SK-N-SH (cell line): ENCODE data around the gene RUFY4. TPM values are rescaled to one million over a fixed set of nuclear protein-coding genes. Genes with fewer than 3 reads are reported as not detected.

Experiments used
- CTCF ChIA-PET: fragments of 300-600, 350-600 bp; formaldehyde crosslinking; extraction: SDS; loops from one replicate; lab custom pipeline; 2021; lab: Yijun Ruan, JAX
- POLR2A ChIA-PET: fragments of 350-600 bp; sonication (Branson Sonifier 250); formaldehyde crosslinking; extraction: SDS; loops from one replicate; lab custom pipeline; 2020; ENCODE audit warnings: antibody characterized with exemption, inconsistent platforms; lab: Yijun Ruan, JAX
- DNase-seq: peaks from one replicate; pipeline ENCODE4 v3.0.0; 2012
- H2AFZ ChIP-seq: fragments of 200-600 bp; sonication (generic); 2 replicates; pipeline ENCODE4 v1.8.1; 2016; ENCODE audit warnings: antibody characterized with exemption, mild to moderate bottlenecking, low read depth
- H3F3A ChIP-seq: fragments of 200-600 bp; sonication (generic); replicated peaks from 2 replicates; pipeline ENCODE3; 2016; ENCODE audit warnings: antibody characterized with exemption, mild to moderate bottlenecking; ENCODE audit not compliant: insufficient read depth
- H3K27ac ChIP-seq, 2 experiments: fragments of 200-500 bp in 1 of 2; fragments of 200-600 bp in 1 of 2; sonication (Bioruptor generic) in 1 of 2; sonication (generic), shearing (Covaris generic) in 1 of 2; 2 replicates each; pipeline versions ENCODE4 v1.5.1 to v1.6.1; 2014 to 2016; ENCODE audit warnings: low read depth in 2 of 2, inconsistent platforms in 1 of 2, low read length in 1 of 2, mild to moderate bottlenecking in 1 of 2, mixed read lengths in 1 of 2
- H3K27me3 ChIP-seq: fragments of 200-600 bp; sonication (generic), shearing (Covaris generic); 2 replicates; pipeline ENCODE4 v1.6.1; 2016; ENCODE audit warnings: mixed run types; ENCODE audit not compliant: insufficient read depth
- H3K36me3 ChIP-seq, 2 experiments: fragments of 200-500 bp in 1 of 2; fragments of 200-600 bp in 1 of 2; sonication (Bioruptor generic) in 1 of 2; sonication (generic) in 1 of 2; replicated peaks in 1 of 2; 2 replicates each; pipeline versions ENCODE3 to v1.5.1; 2014 to 2016; ENCODE audit warnings: low read length in 1 of 2, mild to moderate bottlenecking in 1 of 2; ENCODE audit not compliant: insufficient read depth in 2 of 2, control insufficient read depth in 1 of 2
- H3K4me1 ChIP-seq, 2 experiments: fragments of 200-500 bp in 1 of 2; fragments of 200-600 bp in 1 of 2; sonication (Bioruptor generic) in 1 of 2; sonication (generic), shearing (Covaris generic) in 1 of 2; 2 replicates each; pipeline versions ENCODE4 v1.5.1 to v1.6.1; 2014 to 2016; ENCODE audit warnings: low read depth in 1 of 2, low read length in 1 of 2, mixed run types in 1 of 2; ENCODE audit not compliant: insufficient read depth in 2 of 2, control insufficient read depth in 1 of 2
- H3K4me2 ChIP-seq: fragments of 200-600 bp; sonication (generic), shearing (Covaris generic); 2 replicates; pipeline ENCODE4 v1.6.1; 2017; ENCODE audit warnings: mixed run types
- H3K4me3 ChIP-seq, 2 experiments: fragments of 200-500 bp in 1 of 2; fragments of 200-600 bp in 1 of 2; sonication (Bioruptor generic) in 1 of 2; sonication (generic), shearing (Covaris generic) in 1 of 2; 2 replicates each; pipeline versions ENCODE4 v1.5.1 to v1.8.1; 2014 to 2016; ENCODE audit warnings: low read depth in 2 of 2, inconsistent platforms in 1 of 2, low read length in 1 of 2, mild to moderate bottlenecking in 1 of 2, mixed read lengths in 1 of 2, moderate library complexity in 1 of 2
- H3K79me2 ChIP-seq: fragments of 200-600 bp; sonication (generic); 2 replicates; pipeline ENCODE4 v1.8.1; 2017; ENCODE audit warnings: mild to moderate bottlenecking; ENCODE audit not compliant: insufficient read depth
- H3K9ac ChIP-seq: fragments of 200-600 bp; sonication (generic); 2 replicates; pipeline ENCODE4 v1.6.1; 2017; ENCODE audit warnings: mixed run types
- H3K9me2 ChIP-seq: fragments of 200-600 bp; sonication (generic); 2 replicates; pipeline ENCODE4 v1.6.1; 2017; ENCODE audit warnings: mixed run types
- H3K9me3 ChIP-seq: fragments of 200-600 bp; sonication (generic); 2 replicates; pipeline ENCODE4 v1.6.1; 2017; ENCODE audit warnings: mixed run types, mild to moderate bottlenecking, moderate library complexity
- H4K20me1 ChIP-seq: fragments of 200-600 bp; sonication (generic); 2 replicates; pipeline ENCODE4 v1.6.1; 2017; ENCODE audit warnings: mild to moderate bottlenecking, mixed run types; ENCODE audit not compliant: insufficient read depth
- CHD2 ChIP-seq: fragments of 150-350 bp; IDR thresholded peaks from 2 replicates; pipeline ENCODE4 v1.6.1; 2018; ENCODE audit warnings: low read length; ENCODE audit not compliant: partially characterized antibody
- ELF1 ChIP-seq: IDR thresholded peaks from 2 replicates; pipeline ENCODE4 v1.4.0; 2012
- EZH2phosphoT487 ChIP-seq: fragments of 200-600 bp; sonication (generic); IDR thresholded peaks from 2 replicates; pipeline ENCODE4 v1.6.1; 2017; ENCODE audit warnings: low read depth, mixed run types, mild to moderate bottlenecking, antibody characterized with exemption, moderate library complexity, borderline replicate concordance
- FOSL2 ChIP-seq: IDR thresholded peaks from 2 replicates; pipeline ENCODE4 v1.4.0; 2012; ENCODE audit warnings: low read depth, mild to moderate bottlenecking, moderate library complexity, borderline replicate concordance
- FOXJ3 ChIP-seq: sonication (generic); formaldehyde crosslinking; IDR thresholded peaks from 2 replicates; pipeline ENCODE4 v1.5.1; 2020; ENCODE audit warnings: mild to moderate bottlenecking, missing genetic modification reagents
- MEF2A ChIP-seq: IDR thresholded peaks from 2 replicates; pipeline ENCODE4 v1.4.0; 2012; ENCODE audit warnings: low read depth, borderline replicate concordance
- NRF1 ChIP-seq: IDR thresholded peaks from 2 replicates; pipeline ENCODE4 v1.6.1; 2012; ENCODE audit warnings: low read depth, mild to moderate bottlenecking, low read length
- RAD21 ChIP-seq: IDR thresholded peaks from 2 replicates; pipeline ENCODE4 v1.6.1; 2012; ENCODE audit warnings: mild to moderate bottlenecking, low read length
- RFX5 ChIP-seq: IDR thresholded peaks from 2 replicates; pipeline ENCODE4 v1.6.1; 2012; ENCODE audit warnings: mild to moderate bottlenecking, improper control_type of control experiment, low read length
- RXRA ChIP-seq: IDR thresholded peaks from 2 replicates; pipeline ENCODE4 v1.4.0; 2012; ENCODE audit warnings: low read depth, mild to moderate bottlenecking, borderline replicate concordance
- SIN3A ChIP-seq: IDR thresholded peaks from 2 replicates; pipeline ENCODE4 v1.6.1; 2012; ENCODE audit warnings: low read depth, mild to moderate bottlenecking, low read length, moderate library complexity, borderline replicate concordance
- TAF1 ChIP-seq: IDR thresholded peaks from 2 replicates; pipeline ENCODE4 v1.6.1; 2012; ENCODE audit warnings: low read depth, mild to moderate bottlenecking, low read length, moderate library complexity, borderline replicate concordance
- TCF12 ChIP-seq: IDR thresholded peaks from 2 replicates; pipeline ENCODE4 v1.4.0; 2012
- TEAD4 ChIP-seq: IDR thresholded peaks from 2 replicates; pipeline ENCODE4 v1.4.0; 2012; ENCODE audit warnings: mild to moderate bottlenecking, borderline replicate concordance; ENCODE audit not compliant: insufficient read depth
- YY1 ChIP-seq: IDR thresholded peaks from 2 replicates; pipeline ENCODE4 v1.4.0; 2012; ENCODE audit warnings: low read depth, mild to moderate bottlenecking
- WGBS: methylation state at CpG from one replicate; pipeline ENCODE4 v1.1.6; 2017; ENCODE audit warnings: low lambda C conversion rate; 5-methylcytosine and 5-hydroxymethylcytosine counted together
- polyA plus RNA-seq, 3 experiments: library from polyadenylated mRNA; depleted of rRNA; stranded (reverse); fragments of >200 nt; gene quantifications; 2 replicates each; pipeline ENCODE4 v1.2.3, GENCODE V29; 2012
- TF ChIP-seq, protein P1 (sequence below): fragments of 150-350 bp; IDR thresholded peaks from 2 replicates; pipeline ENCODE4 v1.6.1; 2016; ENCODE audit warnings: mild to moderate bottlenecking, low read depth, low read length
- TF ChIP-seq, protein P2 (sequence below): IDR thresholded peaks from 2 replicates; pipeline ENCODE4; 2012
- TF ChIP-seq, protein P3 (sequence below): IDR thresholded peaks from 2 replicates; pipeline ENCODE4 v1.4.0; 2012; ENCODE audit warnings: low read depth, borderline replicate concordance

RUFY4 gene
- polyA plus RNA-seq, 1 of the 3 experiments (the other 2 are of a cell fraction) = not detected

DNA sequence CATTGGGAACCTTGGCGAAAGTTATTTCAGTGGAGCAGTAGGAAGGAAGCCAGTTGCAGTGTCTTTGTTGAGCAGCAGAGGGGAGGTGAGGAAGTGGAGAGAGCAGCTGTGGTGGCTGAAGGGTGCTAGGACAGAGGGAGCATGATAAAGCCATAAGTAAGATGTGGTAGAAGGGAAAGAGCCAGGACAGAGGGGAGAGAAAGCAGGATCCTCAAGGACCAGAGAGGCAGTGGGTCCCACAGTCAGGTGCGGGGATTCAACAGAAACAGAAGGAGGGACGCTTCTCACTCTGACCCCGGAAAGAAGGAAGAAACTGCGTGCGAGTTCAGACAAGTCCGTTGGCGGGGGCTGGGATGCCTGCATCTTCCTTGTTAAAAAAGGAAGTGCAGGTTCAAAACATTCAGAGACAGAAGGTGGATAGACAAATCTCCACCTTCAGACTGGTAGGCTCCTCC, 56.6 kb downstream of the RUFY4 start, which contains the start of gene CXCR2:
TSS of gene CXCR2 (plus strand) at position 403 of the 455 bp plus-strand sequence. CDS start 8,774 bp downstream, outside the sequence.
- Histone ChIP-seq H3K27ac (no peak within 1 kb of the TSS), H3K9me2 (no peaks in the 10 kb centered on the region), H3K4me2 (no peak within 1 kb of the TSS), H3K79me2 (no peaks in the 10 kb centered on the region), H3K9me3 (no peaks in the 10 kb centered on the region), H3K9ac (no peak within 1 kb of the TSS), H3K4me3 (no peak within 1 kb of the TSS), H3K36me3 (no peaks in the 10 kb centered on the region), H2AFZ (no peak within 1 kb of the TSS), H3F3A (no peaks in the 10 kb centered on the region), H4K20me1 (no peaks in the 10 kb centered on the region), H3K4me1 (no peaks in the 10 kb centered on the region), H3K27me3 (peaks cover 18% of the 10 kb centered on the region)
- TF ChIP-seq ELF1 (no peak), NRF1 (no peak), EZH2phosphoT487 (no peak), RAD21 (no peak), CHD2 (no peak), YY1 (no peak), FOSL2 (no peak), RXRA (no peak), TEAD4 (no peak), MEF2A (no peak), FOXJ3 (CRISPR knock-in tag) (no peak), TAF1 (no peak), RFX5 (no peak), SIN3A (no peak), TCF12 (no peak)
- TF ChIP-seq, protein P1, sequence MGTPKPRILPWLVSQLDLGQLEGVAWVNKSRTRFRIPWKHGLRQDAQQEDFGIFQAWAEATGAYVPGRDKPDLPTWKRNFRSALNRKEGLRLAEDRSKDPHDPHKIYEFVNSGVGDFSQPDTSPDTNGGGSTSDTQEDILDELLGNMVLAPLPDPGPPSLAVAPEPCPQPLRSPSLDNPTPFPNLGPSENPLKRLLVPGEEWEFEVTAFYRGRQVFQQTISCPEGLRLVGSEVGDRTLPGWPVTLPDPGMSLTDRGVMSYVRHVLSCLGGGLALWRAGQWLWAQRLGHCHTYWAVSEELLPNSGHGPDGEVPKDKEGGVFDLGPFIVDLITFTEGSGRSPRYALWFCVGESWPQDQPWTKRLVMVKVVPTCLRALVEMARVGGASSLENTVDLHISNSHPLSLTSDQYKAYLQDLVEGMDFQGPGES = no peak
- TF ChIP-seq, protein P2, sequence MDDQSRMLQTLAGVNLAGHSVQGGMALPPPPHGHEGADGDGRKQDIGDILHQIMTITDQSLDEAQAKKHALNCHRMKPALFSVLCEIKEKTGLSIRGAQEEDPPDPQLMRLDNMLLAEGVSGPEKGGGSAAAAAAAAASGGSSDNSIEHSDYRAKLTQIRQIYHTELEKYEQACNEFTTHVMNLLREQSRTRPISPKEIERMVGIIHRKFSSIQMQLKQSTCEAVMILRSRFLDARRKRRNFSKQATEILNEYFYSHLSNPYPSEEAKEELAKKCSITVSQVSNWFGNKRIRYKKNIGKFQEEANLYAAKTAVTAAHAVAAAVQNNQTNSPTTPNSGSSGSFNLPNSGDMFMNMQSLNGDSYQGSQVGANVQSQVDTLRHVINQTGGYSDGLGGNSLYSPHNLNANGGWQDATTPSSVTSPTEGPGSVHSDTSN = no peak
- TF ChIP-seq, protein P3, sequence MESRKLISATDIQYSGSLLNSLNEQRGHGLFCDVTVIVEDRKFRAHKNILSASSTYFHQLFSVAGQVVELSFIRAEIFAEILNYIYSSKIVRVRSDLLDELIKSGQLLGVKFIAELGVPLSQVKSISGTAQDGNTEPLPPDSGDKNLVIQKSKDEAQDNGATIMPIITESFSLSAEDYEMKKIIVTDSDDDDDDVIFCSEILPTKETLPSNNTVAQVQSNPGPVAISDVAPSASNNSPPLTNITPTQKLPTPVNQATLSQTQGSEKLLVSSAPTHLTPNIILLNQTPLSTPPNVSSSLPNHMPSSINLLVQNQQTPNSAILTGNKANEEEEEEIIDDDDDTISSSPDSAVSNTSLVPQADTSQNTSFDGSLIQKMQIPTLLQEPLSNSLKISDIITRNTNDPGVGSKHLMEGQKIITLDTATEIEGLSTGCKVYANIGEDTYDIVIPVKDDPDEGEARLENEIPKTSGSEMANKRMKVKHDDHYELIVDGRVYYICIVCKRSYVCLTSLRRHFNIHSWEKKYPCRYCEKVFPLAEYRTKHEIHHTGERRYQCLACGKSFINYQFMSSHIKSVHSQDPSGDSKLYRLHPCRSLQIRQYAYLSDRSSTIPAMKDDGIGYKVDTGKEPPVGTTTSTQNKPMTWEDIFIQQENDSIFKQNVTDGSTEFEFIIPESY = no peak
- WGBS = 71% methylated on average over 8 of the region's 8 CpGs
- POLR2A ChIA-PET = no interaction called here
- DNase-seq = no peak
- CTCF ChIA-PET = no interaction called here
